ENCODE measurements around the gene ABCC10.
"Not testable (repeated sequence)": the region's sequence is repeated elsewhere in the genome, so short reads cannot be mapped to it uniquely, and the experiment has no call there.

ABCC10 gene

DNA sequence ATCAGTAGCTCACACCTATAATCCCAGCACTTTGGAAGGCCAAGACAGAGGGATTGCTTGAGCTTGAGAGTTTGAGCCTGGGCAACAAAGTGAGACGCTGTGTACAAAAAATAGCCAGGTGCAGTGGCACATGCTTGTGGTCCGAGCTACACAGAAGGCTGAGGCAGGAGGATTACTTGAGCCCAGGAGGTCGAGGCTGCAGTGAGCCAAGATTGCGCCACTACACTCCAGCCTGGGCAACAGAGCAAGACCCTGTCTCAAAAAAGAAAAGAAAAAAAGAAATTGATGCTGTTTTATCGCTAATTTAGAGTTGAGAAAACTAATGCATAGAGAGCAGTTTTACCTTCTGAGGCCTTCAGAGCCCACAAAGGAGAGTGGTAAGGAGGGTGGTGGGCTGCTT, 71.0 kb downstream of the ABCC10 start:
- not testable (repeated sequence) for DNase-seq

DNA sequence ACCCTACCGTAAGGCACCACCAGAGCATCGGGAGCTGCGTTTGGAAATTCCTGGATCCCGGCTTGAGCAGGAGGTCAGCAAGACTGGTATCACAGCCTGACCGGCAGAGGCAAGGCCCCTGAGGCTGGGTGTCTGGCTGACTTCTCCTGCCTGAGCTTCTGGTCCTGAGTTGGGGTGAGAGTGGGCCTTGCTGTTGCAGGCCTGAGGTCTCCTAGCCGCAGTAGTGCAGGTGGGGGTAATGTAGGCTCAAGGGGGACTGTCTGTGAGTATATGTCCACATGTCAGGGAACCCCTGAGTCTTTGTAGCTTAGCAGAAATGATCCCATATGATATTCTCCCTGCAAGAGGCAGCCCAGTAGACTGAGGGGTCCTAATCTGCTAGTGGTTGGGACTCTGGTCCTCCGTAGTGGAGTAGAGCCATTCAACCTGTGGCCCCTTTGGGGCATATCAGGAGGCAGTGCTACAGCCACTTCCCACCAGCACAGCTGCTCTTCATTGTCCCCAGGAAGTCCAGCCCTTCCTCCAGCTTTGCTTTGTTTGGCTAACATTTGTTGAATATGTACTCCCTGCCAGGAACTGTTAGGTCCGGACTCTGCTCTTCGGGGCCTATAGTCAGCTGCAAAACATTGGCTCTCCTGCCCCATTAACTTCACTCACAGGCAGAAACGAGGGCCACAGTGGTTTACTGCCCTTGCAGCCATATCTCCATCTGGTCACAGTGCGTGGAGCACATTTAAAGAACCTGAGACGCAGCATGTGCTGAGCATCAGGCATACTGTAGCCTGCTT, 71.9 kb downstream of the ABCC10 start:
- DNase-seq = no peak

Data from NCI-H1105 treated with DMSO at 0.1 percent for 48 hours (cell line).